HG02970 (cell line): ENCODE results near the gene NT5C1A.

Source experiments
- ATAC-seq: cut with Tn5 transposase; IDR thresholded peaks from one replicate; pipeline ENCODE4 v1.9.1; 2021; ENCODE audit warnings: mild to moderate bottlenecking, moderate library complexity, moderate number of reproducible peaks; ENCODE audit not compliant: unreplicated experiment, low FRiP score

NT5C1A gene

DNA sequence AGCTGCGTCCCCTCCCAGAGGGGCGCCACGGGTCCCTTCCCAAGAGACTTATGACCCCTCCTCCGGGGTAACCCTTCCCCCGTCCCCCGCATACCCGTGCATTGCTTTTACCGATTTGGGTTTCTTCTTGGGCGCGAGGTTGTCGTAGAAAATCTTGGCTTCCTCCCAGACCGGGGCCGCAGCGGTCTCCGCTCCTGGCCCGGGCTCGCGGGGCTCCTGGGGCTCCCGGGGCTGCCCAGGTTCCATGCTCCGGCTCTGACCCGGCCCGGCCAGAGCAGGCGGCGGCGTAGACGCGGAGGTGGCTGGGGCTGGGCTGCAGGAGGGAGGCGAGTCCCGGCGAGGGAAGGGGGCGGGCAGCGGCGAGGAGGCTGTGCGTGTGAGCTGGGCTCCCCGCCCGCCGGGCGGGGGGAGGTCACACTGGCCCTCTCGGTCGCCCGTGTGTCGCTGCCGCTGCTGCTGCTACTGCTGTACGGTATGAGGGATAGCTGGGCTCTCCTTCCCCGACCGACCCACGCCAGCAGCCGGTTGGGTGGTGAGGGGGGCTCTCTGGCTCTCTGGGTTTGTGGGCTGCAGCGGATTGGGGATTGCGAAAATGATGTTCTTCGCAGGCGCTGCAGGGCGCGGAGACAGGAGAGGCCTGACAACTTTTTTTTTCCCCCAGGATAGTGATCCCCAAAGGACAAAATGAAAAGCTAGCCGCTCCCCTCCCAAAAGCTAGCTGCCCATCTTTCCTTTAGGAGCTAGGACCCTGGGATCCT, at the start of gene NT5C1A:
Gene NT5C1A, minus strand, starts transcription at position 315 of the 758 bp plus-strand sequence. Its CDS starts 69 bp downstream, at position 246.
- no peak for ATAC-seq

DNA sequence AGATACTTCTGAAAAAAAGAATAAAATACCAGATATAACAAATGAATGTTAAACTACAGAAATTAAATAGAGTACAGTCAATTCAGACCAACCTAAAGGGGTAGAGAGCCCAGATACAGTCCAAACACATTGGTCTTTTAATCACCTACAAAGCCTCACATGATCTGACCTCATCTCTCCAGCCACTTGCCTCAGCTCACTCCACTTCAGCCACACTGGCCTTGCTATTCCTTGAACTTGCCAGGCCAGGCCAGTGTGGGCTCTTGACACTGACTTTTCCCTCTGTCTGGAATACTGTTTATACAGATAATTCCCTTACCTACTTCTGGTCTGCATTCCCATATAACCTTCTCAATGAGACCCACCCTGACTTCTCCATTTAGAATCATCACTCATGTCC, 49.8 kb upstream of the NT5C1A start:
- no peak for ATAC-seq

DNA sequence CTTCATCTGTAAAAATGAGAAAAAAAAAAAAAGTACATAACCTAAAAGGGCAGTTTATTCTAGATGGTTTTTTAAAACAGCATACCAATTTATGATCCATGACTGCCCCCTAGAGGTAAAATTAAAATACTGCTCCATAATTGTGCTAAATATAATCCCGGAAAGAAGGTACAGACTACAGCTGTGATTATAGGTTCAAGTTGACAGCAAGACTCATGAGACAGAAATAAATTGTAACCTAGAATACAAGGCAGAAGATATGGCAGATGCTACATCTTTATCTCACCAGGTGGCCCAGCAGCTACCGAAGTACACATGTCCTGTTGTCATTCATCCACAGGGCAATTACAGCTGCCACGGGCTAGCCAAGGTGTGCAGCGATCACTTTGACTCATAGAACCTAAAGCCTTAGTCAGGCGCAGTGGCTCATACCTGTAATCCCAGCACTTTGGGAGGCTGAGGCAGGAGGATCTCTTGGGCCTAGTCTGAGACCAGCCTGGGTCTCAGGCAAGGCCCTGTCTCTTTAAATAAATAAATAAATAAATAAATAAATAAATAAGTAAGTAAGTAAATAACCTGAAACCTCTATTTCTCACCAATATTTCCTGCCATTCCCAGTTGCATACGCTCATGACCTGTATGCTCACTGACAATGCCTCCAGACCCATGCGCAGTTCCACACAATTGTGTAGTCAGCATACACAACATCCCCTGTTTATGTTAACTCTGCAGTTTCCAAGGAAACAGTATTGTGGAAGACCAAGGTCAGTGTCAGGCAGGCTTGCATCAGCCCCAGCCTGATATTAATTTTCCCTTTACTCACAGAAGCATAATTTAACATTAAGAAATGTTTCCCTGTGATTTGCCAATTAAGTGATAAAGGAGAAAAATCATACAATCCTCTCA, 48.4 kb upstream of the NT5C1A start:
- ATAC-seq = no peak

DNA sequence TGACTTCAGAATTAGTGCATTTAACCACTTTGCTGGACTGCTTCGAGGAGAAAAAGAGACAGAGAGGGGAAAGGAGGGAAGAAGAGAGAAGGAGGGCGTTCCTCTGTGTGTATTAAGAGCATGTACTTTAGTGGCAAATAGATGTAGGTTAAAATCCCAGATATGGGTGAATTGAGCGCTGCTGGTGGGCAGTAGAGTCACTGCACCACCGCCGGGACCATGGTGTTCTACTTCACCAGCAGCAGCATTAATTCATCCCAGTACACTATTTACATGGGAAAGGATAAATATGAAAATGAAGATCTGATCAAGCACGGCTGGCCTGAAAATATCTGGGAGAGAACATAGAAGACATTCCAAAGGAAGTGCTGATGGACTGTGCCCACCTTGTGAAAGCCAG, 45.9 kb upstream of the NT5C1A start:
- no peak for ATAC-seq

DNA sequence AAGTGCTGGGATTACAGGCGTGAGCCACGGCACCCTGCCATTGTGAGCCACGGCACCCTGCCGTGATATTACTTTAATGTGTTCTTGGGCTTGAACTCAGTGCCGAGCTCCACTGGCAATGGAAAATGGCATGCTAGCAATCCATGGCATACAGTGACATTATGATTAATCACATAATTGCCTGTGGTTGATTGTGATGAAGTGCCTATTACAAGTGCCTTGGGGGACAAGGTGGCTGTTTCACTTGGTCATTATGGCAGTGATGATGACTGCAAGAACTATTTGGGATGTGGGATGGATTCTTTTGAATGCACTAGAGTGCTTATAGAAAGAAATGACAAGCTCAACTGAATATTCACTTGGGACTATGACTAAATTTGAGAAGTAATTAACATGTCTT, 41.6 kb upstream of the NT5C1A start:
- ATAC-seq = no peak

DNA sequence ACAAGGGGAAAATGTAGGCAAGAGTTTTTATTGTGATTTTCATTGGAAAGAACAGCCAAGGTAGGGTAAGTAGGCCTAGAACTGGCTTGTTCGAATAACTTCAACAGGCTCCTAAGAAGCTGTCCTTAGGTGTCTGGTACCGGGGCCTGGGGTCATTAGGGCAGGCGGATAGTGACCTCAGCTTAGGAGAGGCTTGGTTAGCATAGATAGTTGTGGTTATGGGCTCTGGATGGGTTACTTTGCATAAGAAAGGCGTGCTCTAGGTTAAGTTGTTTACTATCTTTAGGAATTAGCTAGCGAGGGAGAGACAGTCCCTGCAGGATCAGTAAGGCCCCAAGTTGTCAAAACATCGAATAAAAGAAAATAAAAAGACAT, 40.0 kb upstream of the NT5C1A start:
- no peak for ATAC-seq

DNA sequence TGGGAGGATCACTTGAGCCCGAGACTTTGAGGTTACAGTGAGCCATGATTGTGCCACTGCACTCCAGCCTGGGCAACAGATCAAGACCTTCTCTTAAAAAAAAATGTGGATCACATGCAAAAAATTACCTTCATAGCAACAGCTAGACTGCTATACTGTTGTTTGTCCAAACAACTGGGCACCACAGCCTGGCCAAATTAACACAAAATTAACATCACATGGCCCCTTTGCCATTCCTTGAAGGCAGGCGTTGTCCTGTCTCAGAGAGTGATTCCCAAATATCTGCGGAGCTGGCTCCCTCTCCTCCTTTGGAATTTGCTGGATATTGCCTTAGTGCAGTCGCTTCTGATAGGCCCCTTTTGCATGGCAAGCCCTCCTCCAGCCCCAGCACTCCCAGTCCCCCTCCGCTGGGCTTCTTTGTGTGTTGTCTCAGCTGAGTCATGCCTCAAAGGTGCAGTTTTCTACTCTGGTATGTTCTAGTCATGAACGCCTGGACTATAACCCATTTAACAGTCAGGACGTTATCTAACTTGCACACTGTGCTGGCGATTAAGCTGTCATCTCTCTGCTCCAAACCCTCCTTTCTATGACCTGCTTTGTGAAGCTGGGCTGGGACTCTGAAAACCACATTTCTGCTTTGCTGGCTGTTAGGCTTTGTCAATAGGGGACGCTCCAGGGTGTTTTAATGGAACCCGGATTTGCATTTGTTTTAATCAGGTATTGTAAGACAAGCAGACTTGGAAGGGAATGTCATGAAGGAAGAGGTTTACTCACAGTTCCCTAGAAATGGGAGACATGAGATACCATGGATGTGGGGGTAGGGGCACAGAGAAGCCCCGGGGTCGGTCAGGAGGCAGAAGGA, 39.4 kb upstream of the NT5C1A start:
- ATAC-seq = no peak

DNA sequence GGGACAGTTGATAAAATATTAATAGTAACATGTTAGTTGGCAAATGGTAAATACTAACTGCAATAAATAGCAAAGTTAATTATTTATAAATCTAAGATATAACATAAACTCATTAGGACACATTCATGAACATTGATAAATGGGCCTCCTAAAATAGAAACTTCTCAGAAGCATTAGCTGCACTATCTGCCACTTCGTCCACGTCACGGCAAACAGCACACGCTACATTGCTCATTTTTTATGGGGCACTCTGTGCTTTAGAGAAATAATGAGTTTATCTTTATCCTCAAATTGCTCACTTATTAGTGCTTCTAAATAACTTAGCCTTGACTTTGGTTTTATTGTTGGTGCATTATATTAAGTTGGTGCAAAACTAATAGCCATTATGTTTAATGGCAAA, 35.6 kb upstream of the NT5C1A start:
- no peak for ATAC-seq

DNA sequence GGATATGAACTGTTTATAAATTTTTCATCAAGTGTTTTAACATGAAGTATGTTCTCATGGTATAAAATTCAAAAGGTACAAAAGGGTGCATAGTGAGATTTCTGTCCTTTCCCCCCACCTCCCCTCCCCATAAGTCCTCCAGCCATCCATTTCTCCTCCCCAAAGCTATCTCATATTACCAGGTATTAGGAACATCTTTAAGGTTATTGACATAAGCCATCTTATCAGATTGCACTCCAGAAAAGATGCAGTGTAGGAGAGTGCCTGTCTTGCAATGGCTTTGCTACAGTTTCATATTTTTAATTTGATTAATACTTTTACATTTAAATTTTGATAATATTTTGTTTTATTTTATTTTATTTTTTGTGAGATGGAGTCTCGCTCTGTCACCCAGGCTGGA, 32.9 kb upstream of the NT5C1A start:
- ATAC-seq = no peak

DNA sequence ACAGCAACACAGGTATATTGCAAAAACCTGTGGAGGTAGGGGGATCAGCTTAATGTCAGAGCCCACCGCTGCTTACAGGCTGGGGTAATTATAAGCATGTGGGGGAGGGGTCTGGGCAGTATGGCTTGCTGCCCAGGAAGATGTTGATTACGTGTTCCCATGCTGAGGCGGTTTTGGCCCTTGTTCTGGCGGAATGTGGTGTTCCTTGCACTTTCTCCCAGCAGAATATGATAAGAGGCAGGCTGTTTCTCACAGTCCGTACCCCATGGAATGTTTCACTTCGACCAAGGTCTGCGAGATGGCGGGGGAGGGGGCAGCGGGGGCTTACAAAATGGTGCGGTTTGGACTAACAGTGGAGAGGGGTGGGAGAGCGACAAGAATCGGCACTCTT, 29.1 kb upstream of the NT5C1A start:
- ATAC-seq = no peak

DNA sequence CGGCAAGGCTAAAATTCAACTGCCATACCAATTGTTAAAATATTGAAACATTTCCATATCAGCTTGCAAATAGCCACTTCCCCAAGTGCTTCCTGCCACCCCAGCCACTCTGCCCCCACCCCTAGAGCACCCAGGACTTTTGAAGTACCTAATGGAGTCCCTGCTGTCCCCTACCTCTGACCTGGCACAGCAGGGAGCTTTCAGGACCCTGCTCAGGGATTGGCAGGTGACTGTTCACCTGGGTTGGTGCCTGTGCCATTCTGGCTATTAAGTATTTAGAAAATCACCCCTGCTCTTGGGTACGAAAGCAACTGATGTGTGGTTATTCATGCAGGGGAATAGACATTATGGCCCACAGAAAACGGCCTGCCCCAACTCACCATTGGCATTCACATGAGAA, 28.4 kb upstream of the NT5C1A start:
- ATAC-seq = no peak

DNA sequence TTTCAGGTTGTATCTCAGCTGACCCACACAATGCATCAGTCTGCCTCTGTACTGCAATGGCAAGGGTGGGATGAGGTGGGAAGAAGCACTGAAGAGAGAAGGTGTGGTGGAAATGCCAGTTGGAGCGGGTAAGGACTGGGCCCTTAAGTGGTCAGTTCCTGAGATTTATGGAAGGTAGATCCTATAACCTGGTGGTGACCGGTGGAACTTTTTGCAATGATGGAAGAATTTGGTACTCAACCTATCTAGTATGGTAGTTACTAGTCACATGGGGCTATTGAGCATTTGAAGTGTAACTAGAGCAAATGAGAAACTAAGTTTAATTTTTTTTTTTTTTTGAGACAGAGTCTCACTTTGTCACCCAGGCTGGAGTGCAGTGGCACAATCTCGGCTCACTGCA, 27.5 kb upstream of the NT5C1A start:
- no peak for ATAC-seq

DNA sequence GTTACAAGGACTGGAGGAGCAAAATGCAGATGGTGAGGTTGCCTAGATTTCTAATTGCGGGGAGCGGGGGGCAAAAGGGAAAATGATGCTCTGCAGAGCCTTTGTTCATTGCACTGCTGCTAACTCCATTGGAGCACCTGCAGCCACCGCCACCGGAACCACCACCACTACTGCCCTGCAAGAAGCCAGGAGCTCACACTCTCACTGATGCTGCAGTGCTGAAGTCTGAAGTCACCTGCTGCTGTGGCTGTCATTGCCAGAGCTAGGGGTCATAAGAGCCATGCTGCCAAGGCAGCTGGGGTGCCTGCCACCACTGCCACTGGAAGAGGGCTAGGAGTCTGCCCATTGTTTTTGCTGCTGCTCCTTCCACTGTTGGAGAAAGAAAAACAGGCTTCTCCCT, 26.7 kb upstream of the NT5C1A start:
- no peak for ATAC-seq

DNA sequence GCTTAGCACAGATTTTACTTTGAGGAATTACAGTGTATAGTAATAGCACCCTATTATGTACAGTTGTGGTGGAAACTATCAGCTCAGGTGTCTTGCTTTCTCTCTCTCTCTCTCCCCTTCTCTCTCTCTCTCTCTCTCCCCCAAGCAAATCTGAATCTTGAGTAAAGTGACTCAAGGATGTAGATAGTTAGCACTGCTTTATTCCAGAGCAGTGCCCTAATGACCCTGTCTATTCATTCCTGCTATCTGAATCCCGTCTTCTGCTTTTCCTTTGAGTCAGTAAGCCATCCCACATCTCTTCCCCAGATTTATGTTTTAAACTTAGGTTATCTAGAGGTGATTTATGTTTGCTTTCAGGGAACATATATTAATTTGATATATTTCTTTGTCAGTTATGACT, 24.5 kb upstream of the NT5C1A start:
- no peak for ATAC-seq

DNA sequence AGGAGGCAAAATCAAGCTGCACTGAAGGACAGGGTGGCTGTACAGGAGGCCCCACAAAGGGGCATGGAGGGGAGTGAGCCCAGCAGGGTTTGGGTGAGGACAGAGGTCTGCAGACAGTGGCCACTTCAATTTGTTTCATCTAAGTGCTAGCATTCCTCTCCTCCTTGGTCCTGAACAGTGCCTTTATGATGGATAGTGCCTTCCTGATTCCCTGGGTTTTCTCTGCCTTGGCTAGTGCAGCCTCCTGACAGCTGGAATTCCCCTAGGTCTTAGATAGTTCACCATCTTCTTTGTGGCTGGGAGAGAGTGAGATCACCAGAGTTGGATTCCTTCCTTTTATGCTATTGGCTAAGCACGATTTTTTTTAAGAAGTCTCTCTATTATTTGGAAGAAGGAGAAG, 23.1 kb upstream of the NT5C1A start:
- ATAC-seq = no peak

DNA sequence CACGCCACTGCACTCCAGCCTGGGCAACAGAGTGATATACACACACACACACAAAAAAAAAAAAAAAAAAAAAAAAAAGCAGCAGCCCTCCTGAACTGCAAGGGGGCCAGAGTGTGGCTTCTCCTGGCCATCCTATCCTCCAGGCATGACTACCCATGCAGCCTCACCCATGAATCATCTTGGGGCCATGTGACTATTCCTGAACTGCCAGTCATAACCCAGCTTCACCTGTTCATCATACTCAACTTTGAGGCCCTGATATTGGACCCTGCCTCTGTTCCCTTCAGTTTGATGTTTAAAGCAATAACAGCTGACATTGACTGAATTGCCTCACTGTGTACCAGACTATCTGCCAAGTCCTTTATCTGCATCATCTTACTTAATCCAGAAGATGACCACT, 22.1 kb upstream of the NT5C1A start:
- no peak for ATAC-seq

DNA sequence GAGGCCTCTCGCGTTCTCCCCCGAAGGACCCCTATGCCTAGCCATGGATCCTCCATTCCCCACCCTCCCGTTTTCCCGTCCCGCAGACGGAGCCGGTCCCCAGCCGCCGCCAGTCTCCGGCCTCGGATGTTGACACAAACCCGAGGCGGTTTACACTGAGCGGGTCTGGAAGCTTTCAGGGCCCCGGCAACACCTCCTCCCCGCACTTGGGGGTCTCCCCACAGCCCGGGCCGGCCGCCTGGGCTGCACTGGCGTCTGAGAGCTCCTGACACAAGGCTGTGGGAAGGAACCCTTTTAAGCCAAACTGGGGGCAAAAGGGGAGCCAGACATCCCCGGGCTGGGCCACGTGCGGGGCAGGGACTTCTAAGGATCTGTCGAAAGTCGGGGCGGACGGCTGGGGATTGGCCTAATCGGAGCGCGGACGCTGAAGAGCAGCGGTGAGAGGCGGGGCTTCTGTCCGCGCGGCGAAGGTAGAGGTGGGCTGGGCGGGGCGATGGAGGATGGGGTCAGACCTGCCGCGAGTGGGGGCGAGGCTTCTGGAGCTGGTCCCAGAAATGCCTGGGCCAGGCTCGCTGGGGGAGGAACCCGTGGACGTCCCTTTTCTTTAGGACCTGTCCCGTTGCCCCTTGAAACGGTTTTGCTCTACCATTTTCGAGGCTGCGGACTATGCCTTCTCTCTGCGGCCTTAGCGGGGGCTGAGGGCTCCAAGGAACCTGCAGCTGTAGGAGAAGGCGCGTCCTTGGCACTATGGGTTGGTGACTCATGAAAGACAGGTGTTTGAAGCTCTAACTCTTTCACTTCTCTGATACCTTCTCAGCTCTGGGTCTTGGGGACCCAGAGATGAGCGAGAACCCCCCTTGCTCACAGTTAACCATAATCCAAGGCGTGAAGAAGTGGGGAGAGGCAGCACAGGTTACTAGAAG, 20.5 kb upstream of the NT5C1A start:
- no peak for ATAC-seq

DNA sequence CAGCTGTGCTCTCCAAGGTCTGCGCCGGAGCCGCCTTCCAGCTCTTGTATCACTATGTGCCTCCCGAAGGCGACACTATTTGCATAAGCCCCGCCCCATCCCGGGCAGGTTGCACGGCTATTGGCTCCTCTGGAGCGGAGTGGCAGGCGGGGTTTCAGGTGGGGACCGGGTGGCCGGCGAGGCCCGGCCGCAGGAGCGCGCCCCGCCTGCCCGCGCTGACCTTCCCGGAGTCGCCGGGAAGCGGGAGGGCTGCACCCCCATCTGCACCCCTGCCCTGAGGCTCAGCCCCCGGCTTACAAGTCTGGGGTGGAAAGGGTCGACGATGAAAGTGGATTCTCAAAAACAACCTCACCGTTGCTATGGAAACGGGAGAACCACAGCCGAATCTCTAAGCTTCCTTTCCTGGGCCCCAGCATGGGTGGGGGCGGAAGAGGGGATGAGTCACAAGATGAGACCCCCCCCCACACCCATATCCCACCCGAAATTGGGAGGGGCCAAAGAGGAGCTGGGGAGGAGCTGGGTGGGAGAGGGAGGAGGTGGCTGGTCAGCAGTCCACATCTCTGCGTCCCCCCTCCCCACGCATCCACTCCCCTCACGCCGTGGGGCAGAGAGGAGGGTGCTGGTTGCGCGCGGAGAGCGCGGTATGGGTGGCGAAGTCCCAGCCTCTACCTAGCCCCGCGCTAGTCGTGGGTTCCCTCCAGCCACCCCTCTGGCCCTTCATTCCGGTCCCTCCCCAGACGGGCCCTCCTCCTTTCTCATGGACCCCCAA, 19.7 kb upstream of the NT5C1A start, which contains the start of gene HPCAL4:
Gene HPCAL4, minus strand, starts transcription at position 51 of the 769 bp plus-strand sequence. CDS start 6,830 bp downstream, outside the sequence.
- no peak for ATAC-seq

DNA sequence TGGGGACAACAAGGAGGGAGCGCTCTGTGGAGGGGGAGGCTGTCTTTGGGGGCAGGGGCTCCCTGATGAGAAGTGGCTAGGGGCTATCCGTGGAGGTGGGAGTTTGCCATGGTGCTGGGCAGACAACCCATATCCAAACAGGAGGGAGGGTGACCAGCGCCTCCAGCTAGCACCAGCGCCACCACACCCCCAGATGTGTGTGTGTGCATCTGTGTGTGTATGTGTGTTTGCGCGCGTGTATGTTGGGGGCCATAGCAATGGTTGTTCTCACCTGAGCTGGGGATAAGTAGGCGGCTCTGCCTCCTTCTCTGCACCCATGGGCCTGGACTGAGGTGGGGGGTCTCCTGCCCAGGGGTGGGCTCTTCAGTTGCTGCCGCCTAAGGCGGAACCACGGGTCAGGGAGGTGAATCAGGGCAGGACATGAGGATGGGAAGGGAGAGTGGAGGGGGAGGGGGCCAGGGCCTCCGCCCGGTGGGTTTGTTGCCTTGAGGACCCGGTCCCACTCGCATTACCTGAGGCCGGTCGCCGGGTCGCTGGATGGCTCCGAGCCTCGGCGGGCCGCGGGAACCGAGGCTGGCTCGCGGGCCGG, 19.0 kb upstream of the NT5C1A start:
- no peak for ATAC-seq
